ENCODE results near the gene SLC44A1. TPM values are rescaled to one million over a fixed set of nuclear protein-coding genes. Genes with fewer than 3 reads are reported as not detected.

Gene SLC44A1
- total and polyA plus RNA-seq, 2 experiments from 2014 or later: 32.4 to 38.7 TPM

GRCh38 chr9:105328872-105329718 is 84.6 kb downstream of the SLC44A1 start:
- no peaks in the 10 kb centered on the region for H3K27me3 ChIP-seq
- H3K9me3 ChIP-seq (ENCODE audit: low read depth): no peaks in the 10 kb centered on the region
- no peak for TF ChIP-seq CTCF (IDR thresholded peaks at IDR 0.05; ENCODE audit: low read depth, low read length)
- H3K4me3 ChIP-seq: no peak overlapping the region
- H3K36me3 ChIP-seq: no peaks in the 10 kb centered on the region
- peak overlapping the region; percentile 68 for H3K27ac ChIP-seq
- peak in 1 of 2 donors; percentile 21 for DNase-seq (ENCODE audit: low read depth in 1 of 2, low spot score in 1 of 2)
- H3K4me1 ChIP-seq (ENCODE audit: low read depth): no peaks in the 10 kb centered on the region

- no peaks in the 10 kb centered on the region for H3K36me3 ChIP-seq
- H3K4me3 ChIP-seq: no peak overlapping the region
- H3K4me1 ChIP-seq (ENCODE audit: low read depth): no peaks in the 10 kb centered on the region
- H3K27ac ChIP-seq: no peak overlapping the region
- no peaks in the 10 kb centered on the region for H3K9me3 ChIP-seq (ENCODE audit: low read depth)
- H3K27me3 ChIP-seq: no peaks in the 10 kb centered on the region
- no peak for TF ChIP-seq CTCF (IDR thresholded peaks at IDR 0.05; ENCODE audit: low read depth, low read length)
- peak in 1 of 2 donors; percentile 69 for DNase-seq (ENCODE audit: low read depth in 1 of 2, low spot score in 1 of 2)
Observed at GRCh38 chr9:105329719-105330062, 85.2 kb downstream of the SLC44A1 start.

- DNase-seq (ENCODE audit: low read depth in 1 of 2, low spot score in 1 of 2): no peak
- no peak overlapping the region for H3K4me3 ChIP-seq
- no peak for TF ChIP-seq CTCF (IDR thresholded peaks at IDR 0.05; ENCODE audit: low read depth, low read length)
Observed at GRCh38 chr9:105330201-105330600, 85.8 kb downstream of the SLC44A1 start.

GRCh38 chr9:105330755-105331154 is 86.3 kb downstream of the SLC44A1 start:
- Histone ChIP-seq H3K4me1 (ENCODE audit: low read depth) (no peaks in the 10 kb centered on the region), H3K27me3 (no peaks in the 10 kb centered on the region), H3K9me3 (ENCODE audit: low read depth) (no peaks in the 10 kb centered on the region), H3K4me3 (no peak overlapping the region), H3K36me3 (peaks cover 6% of the 10 kb centered on the region), H3K27ac (no peak overlapping the region)
- TF ChIP-seq CTCF (IDR thresholded peaks at IDR 0.05; ENCODE audit: low read depth, low read length): no peak
- DNase-seq (ENCODE audit: low read depth in 1 of 2, low spot score in 1 of 2): no peak

More at GRCh38 chr9:105330201-105330600, 85.8 kb downstream of the SLC44A1 start:
- Histone ChIP-seq H3K27ac (no peak overlapping the region), H3K27me3 (no peaks in the 10 kb centered on the region), H3K4me1 (ENCODE audit: low read depth) (no peaks in the 10 kb centered on the region), H3K9me3 (ENCODE audit: low read depth) (no peaks in the 10 kb centered on the region), H3K36me3 (peaks cover under 1% of the 10 kb centered on the region)

- no peaks in the 10 kb centered on the region for H3K9me3 ChIP-seq (ENCODE audit: low read depth)
- no peak for TF ChIP-seq CTCF (IDR thresholded peaks at IDR 0.05; ENCODE audit: low read depth, low read length)
- H3K27me3 ChIP-seq: no peaks in the 10 kb centered on the region
Observed at GRCh38 chr9:105331160-105331559, 86.7 kb downstream of the SLC44A1 start.

More at GRCh38 chr9:105331160-105331559, 86.7 kb downstream of the SLC44A1 start:
- H3K36me3 ChIP-seq: peaks cover 8% of the 10 kb centered on the region
- H3K4me3 ChIP-seq: no peak overlapping the region
- no peaks in the 10 kb centered on the region for H3K4me1 ChIP-seq (ENCODE audit: low read depth)
- no peak for DNase-seq (ENCODE audit: low read depth in 1 of 2, low spot score in 1 of 2)
- H3K27ac ChIP-seq: peak overlapping the region; percentile 22

Data from cardiac muscle cell (in vitro differentiated cells and primary cell).